HepG2 (cell line): ENCODE data around the gene PRUNE1. TPM values are rescaled to one million over a fixed set of nuclear protein-coding genes. Genes with fewer than 3 reads are reported as not detected.

Source experiments
- BCL6 ChIP-seq: IDR thresholded peaks from 2 replicates; pipeline ENCODE4 v1.6.1; 2016; ENCODE audit warnings: missing genetic modification reagents, missing compliant biosample characterization
- GABPA ChIP-seq, 2 experiments: IDR thresholded peaks; 2 replicates each; pipeline ENCODE4 v1.6.1; 2011 to 2016; ENCODE audit warnings: low read depth in 2 of 2, low read length in 1 of 2, missing biosample characterization in 1 of 2, missing genetic modification characterization in 1 of 2
- GATA4 ChIP-seq: sonication (generic); IDR thresholded peaks from 2 replicates; pipeline ENCODE4 v1.6.1; 2016; ENCODE audit warnings: antibody characterized with exemption, low read depth, borderline replicate concordance
- HDAC1 ChIP-seq: sonication (generic); formaldehyde crosslinking; IDR thresholded peaks from 2 replicates; pipeline ENCODE4 v1.5.1; 2020; ENCODE audit warnings: mild to moderate bottlenecking, missing genetic modification reagents
- MEIS2 ChIP-seq: sonication (generic); formaldehyde crosslinking; IDR thresholded peaks from 2 replicates; pipeline ENCODE4 v1.9.0; 2021; ENCODE audit warnings: mild to moderate bottlenecking, missing genetic modification reagents
- NFKB2 ChIP-seq: sonication (generic); formaldehyde crosslinking; IDR thresholded peaks from 2 replicates; pipeline ENCODE4 v1.4.0; 2020; ENCODE audit warnings: missing genetic modification reagents, borderline replicate concordance
- NR2F1 ChIP-seq, 2 experiments: fragments of 450-650 bp in 1 of 2; formaldehyde crosslinking in 1 of 2; IDR thresholded peaks; 2 replicates each; pipeline versions ENCODE4 v1.5.0 to v1.6.1; 2016 to 2020; ENCODE audit warnings: mild to moderate bottlenecking in 1 of 2, missing compliant biosample characterization in 1 of 2, missing genetic modification reagents in 1 of 2, moderate library complexity in 1 of 2
- POLR2G ChIP-seq: fragments of 200-400 bp; formaldehyde crosslinking; IDR thresholded peaks from 2 replicates; pipeline ENCODE4 v1.6.1; 2018; ENCODE audit warnings: mild to moderate bottlenecking, low read depth, low read length, moderate library complexity
- RBAK ChIP-seq: sonication (generic); formaldehyde crosslinking; IDR thresholded peaks from 2 replicates; pipeline ENCODE4 v1.5.1; 2020; ENCODE audit warnings: mild to moderate bottlenecking, missing genetic modification reagents
- SAP130 ChIP-seq: IDR thresholded peaks from 2 replicates; pipeline ENCODE4 v1.6.1; 2016; ENCODE audit warnings: low read depth
- SMAD1 ChIP-seq: sonication (generic); formaldehyde crosslinking; IDR thresholded peaks from 2 replicates; pipeline ENCODE4 v1.4.0; 2020; ENCODE audit warnings: missing genetic modification reagents, low read depth, mild to moderate bottlenecking, borderline replicate concordance
- TAF15 ChIP-seq: fragments of 200-400 bp; formaldehyde crosslinking; IDR thresholded peaks from one replicate; pipeline ENCODE4 v1.6.1; 2018; ENCODE audit warnings: mild to moderate bottlenecking, low read depth, low read length; ENCODE audit not compliant: poor library complexity, severe bottlenecking
- ZBTB20 ChIP-seq: sonication (generic); formaldehyde crosslinking; IDR thresholded peaks from 2 replicates; pipeline ENCODE4 v1.8.1; 2023; ENCODE audit warnings: missing genetic modification reagents, low read depth, mild to moderate bottlenecking, borderline replicate concordance
- ZBTB8A ChIP-seq: sonication (generic); formaldehyde crosslinking; IDR thresholded peaks from 2 replicates; pipeline ENCODE4 v1.4.0; 2020; ENCODE audit warnings: mild to moderate bottlenecking, low read depth, missing genetic modification reagents, borderline replicate concordance
- ZC3H4 ChIP-seq: sonication (generic); formaldehyde crosslinking; IDR thresholded peaks from 2 replicates; pipeline ENCODE4 v1.4.0; 2020; ENCODE audit warnings: missing genetic modification reagents, borderline replicate concordance
- ZFY ChIP-seq: sonication (generic); formaldehyde crosslinking; IDR thresholded peaks from 2 replicates; pipeline ENCODE4 v1.4.0; 2020; ENCODE audit warnings: missing genetic modification reagents
- ZNF136 ChIP-seq: sonication (generic); formaldehyde crosslinking; IDR thresholded peaks from 2 replicates; pipeline ENCODE4 v1.8.1; 2022; ENCODE audit warnings: low read depth, mild to moderate bottlenecking, moderate library complexity, missing genetic modification reagents
- ZNF138 ChIP-seq: sonication (generic); formaldehyde crosslinking; IDR thresholded peaks from 2 replicates; pipeline ENCODE4 v1.5.0; 2020; ENCODE audit warnings: mild to moderate bottlenecking, low read depth, missing genetic modification reagents
- ZNF331 ChIP-seq: sonication (generic); formaldehyde crosslinking; IDR thresholded peaks from 2 replicates; pipeline ENCODE4 v1.4.0; 2020; ENCODE audit warnings: missing genetic modification reagents
- ZNF766 ChIP-seq: sonication (generic); formaldehyde crosslinking; IDR thresholded peaks from 2 replicates; pipeline ENCODE4 v1.5.0; 2020; ENCODE audit warnings: missing genetic modification reagents, borderline replicate concordance
- polyA plus RNA-seq, 8 experiments: library from polyadenylated mRNA; depleted of rRNA in 3 of 8; stranded (reverse) in 7 of 8; unstranded in 1 of 8; fragments of >200 nt; fragmentation: Illumina TruSeq in 4 of 8; extraction: Trizol in 4 of 8; gene quantifications; 2 replicates each; pipeline versions ENCODE4 v1.2.1 to v1.2.3, GENCODE V29; 2011 to 2016; ENCODE audit warnings: low read depth in 4 of 8, missing spikeins in 1 of 8, mixed read lengths in 1 of 8; ENCODE audit not compliant: insufficient read depth in 1 of 8
- total RNA-seq, 5 experiments: library from RNA; depleted of rRNA; stranded (reverse); fragments of >200 nt; fragmentation: Illumina TruSeq; extraction: Trizol; gene quantifications; 2 replicates each; pipeline ENCODE4 v1.2.3, GENCODE V29; 2016; ENCODE audit warnings: low read depth in 1 of 5
- TF ChIP-seq, protein P1 (sequence below): IDR thresholded peaks from 2 replicates; pipeline ENCODE4 v1.6.1; 2016; ENCODE audit warnings: mild to moderate bottlenecking, missing biosample characterization, missing genetic modification reagents
- TF ChIP-seq, protein P2 (sequence below): sonication (generic); formaldehyde crosslinking; IDR thresholded peaks from 2 replicates; pipeline ENCODE4 v1.4.0; 2020; ENCODE audit warnings: mild to moderate bottlenecking, missing genetic modification reagents
- TF ChIP-seq, protein P3 (sequence below): sonication (generic); formaldehyde crosslinking; IDR thresholded peaks from 2 replicates; pipeline ENCODE4 v1.5.0; 2020; ENCODE audit warnings: missing genetic modification reagents
- TF ChIP-seq, protein P4 (sequence below): sonication (generic); formaldehyde crosslinking; IDR thresholded peaks from 2 replicates; pipeline ENCODE4 v1.4.0; 2020; ENCODE audit warnings: mild to moderate bottlenecking, missing genetic modification reagents, borderline replicate concordance
- TF ChIP-seq, protein P5 (sequence below): sonication (generic); formaldehyde crosslinking; IDR thresholded peaks from 2 replicates; pipeline ENCODE4 v1.5.1; 2020; ENCODE audit warnings: missing genetic modification reagents, mild to moderate bottlenecking, borderline replicate concordance
- TF ChIP-seq, protein P6 (sequence below): sonication (generic); formaldehyde crosslinking; IDR thresholded peaks from 2 replicates; pipeline ENCODE4 v1.4.0; 2020; ENCODE audit warnings: missing genetic modification reagents

PRUNE1 gene
- total and polyA plus RNA-seq, 2 of the 13 experiments (the other 11 are each of a cell fraction or from before 2014, with no cell fraction given) = 19.0 to 31.9 TPM

DNA sequence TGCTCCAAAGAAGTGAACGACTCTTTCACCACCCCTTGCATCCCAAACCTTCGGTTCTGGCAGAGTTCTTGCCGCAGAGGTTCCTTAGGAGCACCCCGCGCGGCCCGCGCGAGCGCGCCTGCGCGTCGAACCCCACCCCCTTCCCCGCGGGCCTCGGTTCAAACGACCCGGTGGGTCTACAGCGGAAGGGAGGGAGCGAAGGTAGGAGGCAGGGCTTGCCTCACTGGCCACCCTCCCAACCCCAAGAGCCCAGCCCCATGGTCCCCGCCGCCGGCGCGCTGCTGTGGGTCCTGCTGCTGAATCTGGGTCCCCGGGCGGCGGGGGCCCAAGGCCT lies 39.3 kb downstream of the PRUNE1 start, which contains the start of gene C1orf56 (continued):
- TF ChIP-seq HDAC1 (CRISPR knock-in tag) (peak; percentile 34; the same call in 1 of the 2 replicates), ZNF136 (CRISPR knock-in tag) (no peak), ZNF138 (CRISPR knock-in tag) (no peak), GABPA (IDR thresholded peaks at IDR 0.05; ENCODE audit: low read depth, low read length) (no peak), GABPA (CRISPR knock-in tag; IDR thresholded peaks at IDR 0.05; ENCODE audit: low read depth) (peak; percentile 24; the same call in 1 of the 2 replicates), RBAK (CRISPR knock-in tag) (0 out of 2 replicates have a peak, but pooled peaks have one; percentile 4), MEIS2 (no peak), SMAD1 (no peak), TAF15 (no peak), POLR2G (peak; percentile 76), SAP130 (CRISPR knock-in tag) (peak; percentile 80), ZNF766 (CRISPR knock-in tag) (no peak), ZBTB20 (CRISPR knock-in tag) (no peak), GATA4 (0 out of 2 replicates have a peak, but pooled peaks have one; percentile 22), ZBTB8A (CRISPR knock-in tag) (no peak), BCL6 (CRISPR knock-in tag) (no peak), ZC3H4 (CRISPR knock-in tag) (no peak), ZNF331 (0 out of 2 replicates have a peak, but pooled peaks have one; percentile 38), NR2F1 (CRISPR knock-in tag; IDR thresholded peaks at IDR 0.05) (no peak), ZFY (CRISPR knock-in tag) (0 out of 2 replicates have a peak, but pooled peaks have one; percentile 71), NFKB2 (CRISPR knock-in tag) (no peak)
- TF ChIP-seq, protein P1, sequence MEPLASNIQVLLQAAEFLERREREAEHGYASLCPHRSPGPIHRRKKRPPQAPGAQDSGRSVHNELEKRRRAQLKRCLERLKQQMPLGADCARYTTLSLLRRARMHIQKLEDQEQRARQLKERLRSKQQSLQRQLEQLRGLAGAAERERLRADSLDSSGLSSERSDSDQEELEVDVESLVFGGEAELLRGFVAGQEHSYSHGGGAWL (CRISPR knock-in tag) = peak; percentile 1; the same call in 1 of the 2 replicates
- TF ChIP-seq, protein P2, sequence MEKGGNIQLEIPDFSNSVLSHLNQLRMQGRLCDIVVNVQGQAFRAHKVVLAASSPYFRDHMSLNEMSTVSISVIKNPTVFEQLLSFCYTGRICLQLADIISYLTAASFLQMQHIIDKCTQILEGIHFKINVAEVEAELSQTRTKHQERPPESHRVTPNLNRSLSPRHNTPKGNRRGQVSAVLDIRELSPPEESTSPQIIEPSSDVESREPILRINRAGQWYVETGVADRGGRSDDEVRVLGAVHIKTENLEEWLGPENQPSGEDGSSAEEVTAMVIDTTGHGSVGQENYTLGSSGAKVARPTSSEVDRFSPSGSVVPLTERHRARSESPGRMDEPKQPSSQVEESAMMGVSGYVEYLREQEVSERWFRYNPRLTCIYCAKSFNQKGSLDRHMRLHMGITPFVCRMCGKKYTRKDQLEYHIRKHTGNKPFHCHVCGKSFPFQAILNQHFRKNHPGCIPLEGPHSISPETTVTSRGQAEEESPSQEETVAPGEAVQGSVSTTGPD = no peak
- TF ChIP-seq, protein P3, sequence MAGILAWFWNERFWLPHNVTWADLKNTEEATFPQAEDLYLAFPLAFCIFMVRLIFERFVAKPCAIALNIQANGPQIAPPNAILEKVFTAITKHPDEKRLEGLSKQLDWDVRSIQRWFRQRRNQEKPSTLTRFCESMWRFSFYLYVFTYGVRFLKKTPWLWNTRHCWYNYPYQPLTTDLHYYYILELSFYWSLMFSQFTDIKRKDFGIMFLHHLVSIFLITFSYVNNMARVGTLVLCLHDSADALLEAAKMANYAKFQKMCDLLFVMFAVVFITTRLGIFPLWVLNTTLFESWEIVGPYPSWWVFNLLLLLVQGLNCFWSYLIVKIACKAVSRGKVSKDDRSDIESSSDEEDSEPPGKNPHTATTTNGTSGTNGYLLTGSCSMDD (CRISPR knock-in tag) = no peak
- TF ChIP-seq, protein P4, sequence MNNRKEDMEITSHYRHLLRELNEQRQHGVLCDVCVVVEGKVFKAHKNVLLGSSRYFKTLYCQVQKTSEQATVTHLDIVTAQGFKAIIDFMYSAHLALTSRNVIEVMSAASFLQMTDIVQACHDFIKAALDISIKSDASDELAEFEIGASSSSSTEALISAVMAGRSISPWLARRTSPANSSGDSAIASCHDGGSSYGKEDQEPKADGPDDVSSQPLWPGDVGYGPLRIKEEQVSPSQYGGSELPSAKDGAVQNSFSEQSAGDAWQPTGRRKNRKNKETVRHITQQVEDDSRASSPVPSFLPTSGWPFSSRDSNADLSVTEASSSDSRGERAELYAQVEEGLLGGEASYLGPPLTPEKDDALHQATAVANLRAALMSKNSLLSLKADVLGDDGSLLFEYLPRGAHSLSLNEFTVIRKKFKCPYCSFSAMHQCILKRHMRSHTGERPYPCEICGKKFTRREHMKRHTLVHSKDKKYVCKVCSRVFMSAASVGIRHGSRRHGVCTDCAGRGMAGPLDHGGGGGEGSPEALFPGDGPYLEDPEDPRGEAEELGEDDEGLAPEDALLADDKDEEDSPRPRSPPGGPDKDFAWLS = no peak
- TF ChIP-seq, protein P5, sequence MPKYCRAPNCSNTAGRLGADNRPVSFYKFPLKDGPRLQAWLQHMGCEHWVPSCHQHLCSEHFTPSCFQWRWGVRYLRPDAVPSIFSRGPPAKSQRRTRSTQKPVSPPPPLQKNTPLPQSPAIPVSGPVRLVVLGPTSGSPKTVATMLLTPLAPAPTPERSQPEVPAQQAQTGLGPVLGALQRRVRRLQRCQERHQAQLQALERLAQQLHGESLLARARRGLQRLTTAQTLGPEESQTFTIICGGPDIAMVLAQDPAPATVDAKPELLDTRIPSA (CRISPR knock-in tag) = no peak
- TF ChIP-seq, protein P6, sequence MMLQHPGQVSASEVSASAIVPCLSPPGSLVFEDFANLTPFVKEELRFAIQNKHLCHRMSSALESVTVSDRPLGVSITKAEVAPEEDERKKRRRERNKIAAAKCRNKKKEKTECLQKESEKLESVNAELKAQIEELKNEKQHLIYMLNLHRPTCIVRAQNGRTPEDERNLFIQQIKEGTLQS = no peak
